Measurements from ENCODE around the gene OMP.

OMP gene

DNA sequence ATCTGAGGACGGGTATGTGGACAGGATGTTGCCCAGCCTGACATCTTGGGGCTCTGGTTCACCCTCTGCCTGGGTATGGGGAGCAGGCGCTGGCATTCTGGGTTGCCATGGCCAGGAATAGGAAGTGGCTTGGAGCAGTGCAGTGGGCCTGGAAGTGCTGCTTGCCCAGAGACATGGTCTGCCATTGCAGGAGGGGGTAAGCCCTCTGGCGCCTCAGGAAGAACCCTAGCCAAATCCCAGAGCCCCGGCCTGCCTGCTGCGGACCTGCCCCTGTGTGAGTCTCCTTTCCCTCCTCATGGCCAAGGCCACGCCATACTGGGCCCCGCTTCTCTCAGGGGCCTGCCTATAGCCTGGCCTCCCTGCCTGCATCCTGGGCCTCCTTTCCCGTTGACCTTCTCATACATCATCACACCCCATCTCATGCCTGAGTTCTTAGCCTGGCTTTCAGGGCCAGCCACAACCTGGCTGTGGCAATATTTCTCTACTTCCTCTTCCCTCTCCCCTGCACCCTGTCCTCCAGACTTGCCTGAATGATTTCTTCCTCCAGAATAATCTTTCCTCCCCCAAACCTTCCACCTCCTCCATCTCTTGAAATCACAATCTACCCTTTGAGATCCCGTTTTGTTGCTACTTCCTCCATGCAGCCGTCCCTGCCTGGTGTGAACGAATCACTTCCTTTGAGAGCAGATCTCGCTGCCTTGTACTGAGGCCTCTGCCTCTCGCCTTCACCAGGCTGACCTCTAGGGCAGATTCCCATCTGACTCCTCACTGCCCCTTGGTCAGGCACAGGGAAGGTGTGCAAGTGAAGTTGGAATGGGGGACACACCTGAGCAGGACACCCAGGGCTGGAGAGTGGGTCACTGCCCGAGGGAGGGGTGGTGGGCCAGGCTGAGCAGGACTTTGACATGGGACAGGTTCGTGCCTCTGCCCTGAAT lies 30.7 kb upstream of the OMP start:
- H3K36me3 ChIP-seq (ENCODE audit: control insufficient read depth, insufficient read depth, low read length): no peaks in the 10 kb centered on the region
- peak overlapping the region; percentile 86 for H3K27ac ChIP-seq (ENCODE audit: low read depth, low read length)
- H3K27me3 ChIP-seq (ENCODE audit: control insufficient read depth, insufficient read depth, low read length): no peaks in the 10 kb centered on the region
- no peak overlapping the region for H3K9ac ChIP-seq (ENCODE audit: low read length)
- peaks cover 20% of the 10 kb centered on the region for H3K4me1 ChIP-seq (ENCODE audit: control insufficient read depth, insufficient read depth, low read length)
- H3K4me3 ChIP-seq (ENCODE audit: low read length): no peak overlapping the region

- H3K9ac ChIP-seq (ENCODE audit: low read length): peak overlapping the region; percentile 32
- H3K4me3 ChIP-seq (ENCODE audit: low read length): peak overlapping the region; percentile 42
- H3K27ac ChIP-seq (ENCODE audit: low read depth, low read length): peak overlapping the region; percentile 86
- H3K4me1 ChIP-seq (ENCODE audit: control insufficient read depth, insufficient read depth, low read length): peaks cover 17% of the 10 kb centered on the region
- H3K27me3 ChIP-seq (ENCODE audit: control insufficient read depth, insufficient read depth, low read length): no peaks in the 10 kb centered on the region
- no peaks in the 10 kb centered on the region for H3K36me3 ChIP-seq (ENCODE audit: control insufficient read depth, insufficient read depth, low read length)
Observed at GRCh38 chr11:77072851-77073327, 29.8 kb upstream of the OMP start.

- H3K4me1 ChIP-seq (ENCODE audit: control insufficient read depth, insufficient read depth, low read length): peaks cover 17% of the 10 kb centered on the region
Observed at GRCh38 chr11:77073328-77074001, 29.2 kb upstream of the OMP start.

DNA sequence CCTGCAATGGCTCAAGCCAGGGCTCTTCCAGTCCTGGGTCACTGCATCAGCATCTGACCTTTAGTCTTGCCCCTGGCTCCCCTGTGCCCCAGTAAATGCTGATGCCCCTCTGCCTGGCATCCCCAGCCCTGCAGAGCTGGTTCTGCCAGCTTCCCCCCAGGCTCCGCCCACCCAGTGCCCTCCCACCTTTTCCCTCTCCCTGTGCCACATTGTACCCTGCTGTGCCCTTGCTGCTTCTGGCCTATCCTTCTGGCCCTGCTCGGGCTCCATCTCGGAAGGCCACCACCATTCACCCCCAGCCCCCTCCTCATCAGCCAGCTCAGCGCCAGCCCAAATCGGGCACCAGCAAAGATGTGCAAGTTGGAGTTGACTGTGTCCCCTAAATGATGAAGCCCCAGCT lies 28.4 kb upstream of the OMP start:
- peak overlapping the region; percentile 36 for H3K4me3 ChIP-seq (ENCODE audit: low read length)
- no peaks in the 10 kb centered on the region for H3K36me3 ChIP-seq (ENCODE audit: control insufficient read depth, insufficient read depth, low read length)
- peaks cover 17% of the 10 kb centered on the region for H3K4me1 ChIP-seq (ENCODE audit: control insufficient read depth, insufficient read depth, low read length)
- peak overlapping the region; percentile 19 for H3K9ac ChIP-seq (ENCODE audit: low read length)
- H3K27ac ChIP-seq (ENCODE audit: low read depth, low read length): peak overlapping the region; percentile 86
- no peaks in the 10 kb centered on the region for H3K27me3 ChIP-seq (ENCODE audit: control insufficient read depth, insufficient read depth, low read length)

More at GRCh38 chr11:77073328-77074001, 29.2 kb upstream of the OMP start:
- Histone ChIP-seq H3K9ac (ENCODE audit: low read length) (peak overlapping the region; percentile 19), H3K27ac (ENCODE audit: low read depth, low read length) (peak overlapping the region; percentile 86), H3K4me3 (ENCODE audit: low read length) (peak overlapping the region; percentile 28), H3K27me3 (ENCODE audit: control insufficient read depth, insufficient read depth, low read length) (no peaks in the 10 kb centered on the region), H3K36me3 (ENCODE audit: control insufficient read depth, insufficient read depth, low read length) (no peaks in the 10 kb centered on the region)

- H3K27ac ChIP-seq (ENCODE audit: low read depth, low read length): peak overlapping the region; percentile 86
- H3K36me3 ChIP-seq (ENCODE audit: control insufficient read depth, insufficient read depth, low read length): no peaks in the 10 kb centered on the region
- peaks cover 17% of the 10 kb centered on the region for H3K4me1 ChIP-seq (ENCODE audit: control insufficient read depth, insufficient read depth, low read length)
- H3K4me3 ChIP-seq (ENCODE audit: low read length): peak overlapping the region; percentile 36
- no peaks in the 10 kb centered on the region for H3K27me3 ChIP-seq (ENCODE audit: control insufficient read depth, insufficient read depth, low read length)
- peak overlapping the region; percentile 18 for H3K9ac ChIP-seq (ENCODE audit: low read length)
Observed at GRCh38 chr11:77074626-77075221, 27.9 kb upstream of the OMP start.

DNA sequence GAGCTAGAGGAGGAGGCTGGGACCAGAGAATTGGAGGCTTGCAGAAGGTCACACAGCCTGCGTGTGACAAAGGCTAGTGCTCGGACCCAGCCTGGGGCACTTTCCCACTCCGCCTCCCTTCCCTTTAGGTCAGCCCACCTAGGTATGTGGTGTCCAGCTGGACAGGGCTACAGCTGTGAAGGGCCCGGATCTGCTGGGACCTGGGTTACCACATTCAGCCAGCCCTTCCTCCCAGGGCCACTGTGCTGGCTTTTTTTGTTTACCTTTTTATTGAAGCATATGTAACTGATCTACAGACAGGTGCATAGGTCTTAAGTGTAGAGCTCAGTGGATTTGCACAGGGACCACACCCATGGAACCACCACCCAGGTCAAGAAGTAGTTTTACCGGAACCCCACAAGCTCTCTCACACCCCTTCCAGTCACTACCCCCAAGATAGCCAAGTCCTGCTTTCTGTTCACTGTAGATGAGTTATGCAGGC lies 27.2 kb upstream of the OMP start:
- H3K4me3 ChIP-seq (ENCODE audit: low read length): peak overlapping the region; percentile 33
- H3K27ac ChIP-seq (ENCODE audit: low read depth, low read length): no peak overlapping the region
- H3K36me3 ChIP-seq (ENCODE audit: control insufficient read depth, insufficient read depth, low read length): no peaks in the 10 kb centered on the region
- no peaks in the 10 kb centered on the region for H3K27me3 ChIP-seq (ENCODE audit: control insufficient read depth, insufficient read depth, low read length)
- no peak overlapping the region for H3K9ac ChIP-seq (ENCODE audit: low read length)
- H3K4me1 ChIP-seq (ENCODE audit: control insufficient read depth, insufficient read depth, low read length): peaks cover 17% of the 10 kb centered on the region

- Histone ChIP-seq H3K4me3 (ENCODE audit: low read length) (no peak overlapping the region), H3K27ac (ENCODE audit: low read depth, low read length) (no peak overlapping the region), H3K4me1 (ENCODE audit: control insufficient read depth, insufficient read depth, low read length) (peaks cover 3% of the 10 kb centered on the region), H3K9ac (ENCODE audit: low read length) (no peak overlapping the region), H3K36me3 (ENCODE audit: control insufficient read depth, insufficient read depth, low read length) (no peaks in the 10 kb centered on the region), H3K27me3 (ENCODE audit: control insufficient read depth, insufficient read depth, low read length) (no peaks in the 10 kb centered on the region)
Observed at GRCh38 chr11:77079666-77080065, 23.0 kb upstream of the OMP start.

GRCh38 chr11:77080643-77081210 lies 21.9 kb upstream of the OMP start:
- H3K9ac ChIP-seq (ENCODE audit: low read length): no peak overlapping the region
- no peak overlapping the region for H3K27ac ChIP-seq (ENCODE audit: low read depth, low read length)
- H3K36me3 ChIP-seq (ENCODE audit: control insufficient read depth, insufficient read depth, low read length): no peaks in the 10 kb centered on the region
- peaks cover 3% of the 10 kb centered on the region for H3K4me1 ChIP-seq (ENCODE audit: control insufficient read depth, insufficient read depth, low read length)
- no peaks in the 10 kb centered on the region for H3K27me3 ChIP-seq (ENCODE audit: control insufficient read depth, insufficient read depth, low read length)
- no peak overlapping the region for H3K4me3 ChIP-seq (ENCODE audit: low read length)

GRCh38 chr11:77081381-77081851 lies 21.2 kb upstream of the OMP start:
- Histone ChIP-seq H3K27ac (ENCODE audit: low read depth, low read length) (no peak overlapping the region), H3K27me3 (ENCODE audit: control insufficient read depth, insufficient read depth, low read length) (no peaks in the 10 kb centered on the region), H3K9ac (ENCODE audit: low read length) (no peak overlapping the region), H3K4me3 (ENCODE audit: low read length) (no peak overlapping the region), H3K4me1 (ENCODE audit: control insufficient read depth, insufficient read depth, low read length) (peaks cover 3% of the 10 kb centered on the region), H3K36me3 (ENCODE audit: control insufficient read depth, insufficient read depth, low read length) (no peaks in the 10 kb centered on the region)

- Histone ChIP-seq H3K36me3 (ENCODE audit: control insufficient read depth, insufficient read depth, low read length) (no peaks in the 10 kb centered on the region), H3K4me1 (ENCODE audit: control insufficient read depth, insufficient read depth, low read length) (peaks cover 3% of the 10 kb centered on the region), H3K27ac (ENCODE audit: low read depth, low read length) (peak overlapping the region; percentile 30), H3K27me3 (ENCODE audit: control insufficient read depth, insufficient read depth, low read length) (no peaks in the 10 kb centered on the region), H3K9ac (ENCODE audit: low read length) (no peak overlapping the region), H3K4me3 (ENCODE audit: low read length) (no peak overlapping the region)
Observed at GRCh38 chr11:77081976-77082836, 20.4 kb upstream of the OMP start.

DNA sequence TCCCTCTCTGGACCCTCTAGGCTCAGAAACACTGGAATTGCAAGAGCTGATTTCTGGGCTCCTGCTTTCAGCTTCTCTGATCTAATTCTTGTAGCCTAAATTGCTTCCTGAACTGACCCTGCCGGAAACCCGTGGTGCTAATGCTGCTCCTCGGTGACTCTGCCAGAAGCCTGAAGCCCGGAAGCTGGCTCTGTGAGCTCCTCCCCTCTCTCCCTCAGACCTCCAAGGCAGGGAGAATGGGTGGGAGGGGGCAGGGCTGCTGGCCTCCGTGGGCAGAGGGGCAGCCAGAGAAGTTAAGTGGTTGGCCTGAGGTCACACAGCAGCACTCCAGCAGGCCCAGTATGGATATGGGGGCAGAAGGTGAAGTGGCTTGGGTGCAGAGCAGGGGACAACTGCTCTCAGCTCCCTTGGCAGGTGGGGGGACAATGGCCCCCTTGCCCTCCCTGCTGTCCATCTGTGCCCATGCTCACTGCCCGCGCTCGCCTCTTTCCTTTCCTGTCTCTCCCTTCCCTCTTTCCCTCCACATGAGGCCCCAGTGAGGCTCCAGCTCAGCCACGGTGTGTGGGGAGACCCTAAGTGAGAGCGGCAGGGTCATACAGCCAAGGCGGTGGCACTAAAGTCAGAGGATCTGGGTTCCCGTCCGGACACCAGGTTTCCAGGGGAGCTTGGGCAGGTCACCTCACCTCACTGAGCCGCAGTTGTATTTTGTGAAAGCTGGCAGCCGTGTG lies 19.6 kb upstream of the OMP start:
- H3K4me1 ChIP-seq (ENCODE audit: control insufficient read depth, insufficient read depth, low read length): peaks cover 3% of the 10 kb centered on the region
- H3K27ac ChIP-seq (ENCODE audit: low read depth, low read length): peak overlapping the region; percentile 30
- no peaks in the 10 kb centered on the region for H3K36me3 ChIP-seq (ENCODE audit: control insufficient read depth, insufficient read depth, low read length)
- no peaks in the 10 kb centered on the region for H3K27me3 ChIP-seq (ENCODE audit: control insufficient read depth, insufficient read depth, low read length)
- H3K4me3 ChIP-seq (ENCODE audit: low read length): no peak overlapping the region
- H3K9ac ChIP-seq (ENCODE audit: low read length): no peak overlapping the region

All from rectal smooth muscle tissue (tissue), 1 donor.